Hepatocyte (in vitro differentiated cells): ENCODE data around the gene CAMKMT.

ENCODE experiments used
- CTCF ChIP-seq: fragments of 200-600 bp; sonication (generic); IDR thresholded peaks from 2 replicates; pipeline ENCODE4 v1.5.1; 2016; ENCODE audit warnings: antibody characterized with exemption, mild to moderate bottlenecking; ENCODE audit not compliant: poor library complexity
- EZH2 ChIP-seq: fragments of 200-600 bp; sonication (generic); IDR thresholded peaks from 2 replicates; pipeline ENCODE4 v1.6.1; 2016; ENCODE audit warnings: antibody characterized with exemption, mild to moderate bottlenecking, borderline replicate concordance

GRCh38 chr2:44549856-44550255 is 188.1 kb downstream of the CAMKMT start:
- TF ChIP-seq CTCF: no peak
- no peak for TF ChIP-seq EZH2
